Kidney epithelial cell (primary cell): ENCODE results near the gene RTEL1. TPM values are rescaled to one million over a fixed set of nuclear protein-coding genes. Genes with fewer than 3 reads are reported as not detected.

Source experiments
- DNase-seq: peaks from one replicate; pipeline ENCODE4 v3.0.0-alpha.2; 2010; ENCODE audit warnings: low read depth
- H3K27me3 ChIP-seq: 2 replicates; pipeline ENCODE4 v1.6.0; 2011; ENCODE audit warnings: low read length; ENCODE audit not compliant: control insufficient read depth, insufficient read depth
- H3K36me3 ChIP-seq: 2 replicates; pipeline ENCODE4 v1.5.1; 2011; ENCODE audit warnings: low read length; ENCODE audit not compliant: control insufficient read depth, insufficient read depth
- H3K4me3 ChIP-seq: 2 replicates; pipeline ENCODE4 v1.5.1; 2011; ENCODE audit warnings: low read depth, mild to moderate bottlenecking, control low read depth, low read length
- total RNA-seq: library from RNA; depleted of rRNA; stranded (reverse); fragments of >200 nt; gene quantifications from 2 replicates; pipeline ENCODE4 v1.2.3, GENCODE V29; 2015
- TF ChIP-seq, protein P1 (sequence below): IDR thresholded peaks from 2 replicates; pipeline ENCODE4 v1.5.1; 2011; ENCODE audit warnings: mild to moderate bottlenecking, moderate library complexity, low read length, control low read depth, inconsistent platforms; ENCODE audit not compliant: insufficient read depth, poor library complexity, severe bottlenecking

The RTEL1 gene
- total RNA-seq, 1 donor from 2014 or later: 30.7 TPM

DNA sequence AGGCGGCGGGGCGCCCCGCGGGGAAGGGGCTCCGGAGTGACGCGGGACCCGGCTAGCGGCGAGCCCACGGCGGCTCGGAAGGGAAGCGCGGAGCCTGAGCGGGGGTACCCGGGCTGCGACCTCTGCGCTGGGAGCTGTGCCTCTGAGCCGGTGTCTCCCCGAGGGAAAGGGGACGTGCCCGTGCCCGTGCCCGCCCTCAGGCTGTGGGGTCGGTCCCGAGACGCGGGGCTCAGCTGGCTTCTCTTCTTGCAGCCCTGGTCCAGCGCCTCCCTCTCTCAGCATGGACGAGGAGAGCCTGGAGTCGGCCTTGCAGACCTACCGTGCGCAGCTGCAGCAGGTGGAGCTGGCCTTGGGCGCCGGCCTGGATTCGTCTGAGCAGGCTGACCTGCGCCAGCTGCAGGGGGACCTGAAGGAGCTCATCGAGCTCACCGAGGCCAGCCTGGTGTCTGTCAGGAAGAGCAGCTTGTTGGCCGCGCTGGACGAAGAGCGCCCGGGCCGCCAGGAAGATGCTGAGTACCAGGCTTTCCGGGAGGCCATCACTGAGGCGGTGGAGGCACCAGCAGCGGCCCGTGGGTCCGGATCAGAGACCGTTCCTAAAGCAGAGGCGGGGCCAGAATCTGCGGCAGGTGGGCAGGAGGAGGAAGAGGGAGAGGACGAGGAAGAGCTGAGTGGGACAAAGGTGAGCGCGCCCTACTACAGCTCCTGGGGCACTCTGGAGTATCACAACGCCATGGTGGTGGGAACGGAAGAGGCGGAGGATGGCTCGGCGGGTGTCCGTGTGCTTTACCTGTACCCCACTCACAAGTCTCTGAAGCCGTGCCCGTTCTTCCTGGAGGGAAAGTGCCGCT is 50.4 kb downstream of the RTEL1 start:
- TF ChIP-seq, protein P1, sequence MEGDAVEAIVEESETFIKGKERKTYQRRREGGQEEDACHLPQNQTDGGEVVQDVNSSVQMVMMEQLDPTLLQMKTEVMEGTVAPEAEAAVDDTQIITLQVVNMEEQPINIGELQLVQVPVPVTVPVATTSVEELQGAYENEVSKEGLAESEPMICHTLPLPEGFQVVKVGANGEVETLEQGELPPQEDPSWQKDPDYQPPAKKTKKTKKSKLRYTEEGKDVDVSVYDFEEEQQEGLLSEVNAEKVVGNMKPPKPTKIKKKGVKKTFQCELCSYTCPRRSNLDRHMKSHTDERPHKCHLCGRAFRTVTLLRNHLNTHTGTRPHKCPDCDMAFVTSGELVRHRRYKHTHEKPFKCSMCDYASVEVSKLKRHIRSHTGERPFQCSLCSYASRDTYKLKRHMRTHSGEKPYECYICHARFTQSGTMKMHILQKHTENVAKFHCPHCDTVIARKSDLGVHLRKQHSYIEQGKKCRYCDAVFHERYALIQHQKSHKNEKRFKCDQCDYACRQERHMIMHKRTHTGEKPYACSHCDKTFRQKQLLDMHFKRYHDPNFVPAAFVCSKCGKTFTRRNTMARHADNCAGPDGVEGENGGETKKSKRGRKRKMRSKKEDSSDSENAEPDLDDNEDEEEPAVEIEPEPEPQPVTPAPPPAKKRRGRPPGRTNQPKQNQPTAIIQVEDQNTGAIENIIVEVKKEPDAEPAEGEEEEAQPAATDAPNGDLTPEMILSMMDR: no peak
- H3K4me3 ChIP-seq: peak overlapping the region; percentile 67
- no peak for DNase-seq
- peaks cover 1% of the 10 kb centered on the region for H3K36me3 ChIP-seq
- no peaks in the 10 kb centered on the region for H3K27me3 ChIP-seq

DNA sequence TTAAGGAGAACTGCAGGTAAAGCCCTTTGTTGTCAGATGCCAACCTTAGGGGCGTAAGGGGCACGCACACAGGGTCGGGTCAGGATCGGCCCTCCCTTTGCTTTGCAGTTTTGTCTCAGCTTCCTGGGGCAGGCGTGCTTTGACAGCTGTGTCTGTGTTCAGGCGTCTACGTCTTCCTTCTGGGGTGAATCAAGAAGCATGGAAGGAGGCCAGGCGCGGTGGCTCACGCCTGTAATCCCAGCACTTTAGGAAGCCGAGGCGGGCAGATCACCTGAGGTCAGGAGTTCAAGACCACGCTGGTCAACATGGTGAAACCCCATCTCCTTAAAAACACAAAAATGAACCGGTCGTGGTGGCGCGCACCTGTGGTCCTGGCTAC is 51.0 kb downstream of the RTEL1 start:
- Histone ChIP-seq H3K27me3 (no peaks in the 10 kb centered on the region), H3K36me3 (peaks cover 1% of the 10 kb centered on the region), H3K4me3 (peak overlapping the region; percentile 67)
- DNase-seq: no peak
- TF ChIP-seq, protein P1: no peak

DNA sequence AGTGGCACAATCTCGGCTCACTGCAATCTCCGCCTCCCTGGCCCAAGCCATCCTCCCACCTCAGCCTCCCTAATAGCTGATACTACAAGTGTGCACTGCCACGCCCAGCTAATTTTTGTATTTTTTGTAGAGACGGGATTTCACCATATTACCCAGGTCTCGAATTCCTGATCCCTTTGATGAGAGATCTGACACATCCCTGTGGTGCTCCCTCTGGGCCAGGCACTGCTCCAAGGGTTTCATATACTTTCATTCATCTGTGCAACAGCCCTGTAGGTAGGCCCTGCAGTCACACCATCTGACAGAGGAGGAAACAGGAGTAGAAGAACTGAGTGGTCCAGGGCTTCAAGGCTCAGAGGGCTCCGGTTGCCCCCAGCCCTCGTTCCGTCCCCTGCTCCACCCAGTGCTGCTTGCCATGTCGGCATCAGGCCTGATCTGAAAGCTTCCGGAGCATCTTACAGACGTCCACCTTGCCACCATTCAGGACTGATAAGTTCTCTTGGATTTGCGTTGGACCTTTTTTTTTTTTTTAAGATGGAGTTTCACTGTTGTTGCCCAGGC is 53.1 kb downstream of the RTEL1 start:
- no peaks in the 10 kb centered on the region for H3K27me3 ChIP-seq
- DNase-seq: no peak
- no peak overlapping the region for H3K4me3 ChIP-seq
- peaks cover under 1% of the 10 kb centered on the region for H3K36me3 ChIP-seq
- TF ChIP-seq, protein P1: no peak

DNA sequence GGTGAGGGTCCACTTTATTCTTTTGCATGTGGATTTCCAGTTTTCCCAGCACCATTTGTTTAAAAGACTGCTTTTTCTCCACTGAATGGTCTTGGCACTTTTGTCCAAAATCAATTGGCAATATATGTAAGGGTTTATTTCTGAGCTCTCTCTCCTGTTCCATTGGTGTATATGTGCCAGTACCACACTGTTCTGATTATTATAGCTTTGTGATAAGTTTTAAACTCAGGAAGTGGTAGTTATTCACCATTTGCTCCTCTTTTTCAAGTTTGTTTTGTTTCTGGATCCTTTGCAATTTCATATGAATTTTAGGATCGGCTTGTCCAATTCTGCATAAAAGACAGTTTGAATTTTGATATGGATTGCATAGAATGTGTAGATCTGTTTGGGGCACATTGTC is 54.1 kb downstream of the RTEL1 start:
- TF ChIP-seq, protein P1: no peak
- no peak overlapping the region for H3K4me3 ChIP-seq
- no peaks in the 10 kb centered on the region for H3K27me3 ChIP-seq
- DNase-seq: no peak
- H3K36me3 ChIP-seq: no peaks in the 10 kb centered on the region

DNA sequence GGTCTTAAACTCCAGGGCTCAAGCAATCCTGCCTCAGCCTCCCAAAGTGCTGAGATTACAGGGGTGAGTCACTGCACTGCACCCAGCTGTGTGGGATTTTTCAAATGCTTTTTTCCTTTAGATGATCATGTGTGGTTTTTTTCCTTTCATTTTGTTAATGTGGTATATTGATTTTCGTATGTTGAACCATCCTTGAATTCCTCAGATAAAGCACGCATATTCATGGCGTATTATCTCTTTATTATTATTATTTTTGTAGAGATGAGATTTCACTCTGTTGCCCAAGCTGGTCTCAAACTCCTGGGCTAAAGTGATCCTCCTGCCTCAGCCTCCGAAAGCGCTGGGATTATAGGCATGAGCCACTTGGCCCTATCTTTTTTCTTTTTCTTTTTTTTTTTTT is 56.7 kb downstream of the RTEL1 start:
- TF ChIP-seq, protein P1: no peak
- H3K27me3 ChIP-seq: no peaks in the 10 kb centered on the region
- no peak overlapping the region for H3K4me3 ChIP-seq
- DNase-seq: no peak
- H3K36me3 ChIP-seq: no peaks in the 10 kb centered on the region
